Measurements from ENCODE around the gene TBX19.

GRCh38 chr1:168304865-168305264 lies 24.2 kb downstream of the TBX19 start:
- no peak for TF ChIP-seq POLR2A (IDR thresholded peaks at IDR 0.05)
- no peak for TF ChIP-seq CTCF (IDR thresholded peaks at IDR 0.05 in 8 of 11, conservative IDR thresholded peaks at IDR 0.05 in 3 of 11)
- TF ChIP-seq POLR2AphosphoS5 (IDR thresholded peaks at IDR 0.05): no peak
